CD14-positive monocyte (primary cell): ENCODE measurements around the gene GMEB2. TPM values are rescaled to one million over a fixed set of nuclear protein-coding genes. Genes with fewer than 3 reads are reported as not detected.

Experiments used
- DNase-seq, 3 donors: peaks; one replicate each; pipeline ENCODE4 v3.0.0-alpha.2; 2011 to 2022
- H2AFZ ChIP-seq: 2 replicates; pipeline ENCODE4 v1.6.0; 2012; ENCODE audit warnings: mild to moderate bottlenecking, low read depth, low read length, inconsistent platforms; ENCODE audit not compliant: insufficient read depth, poor library complexity, severe bottlenecking
- H3K27ac ChIP-seq, 2 donors: 1 replicate in 1 of 2; 2 replicates in 1 of 2; pipeline ENCODE4 v1.5.1; 2012 to 2013; ENCODE audit warnings: low read length in 2 of 2, control low read depth in 1 of 2, inconsistent platforms in 1 of 2, low read depth in 1 of 2, mild to moderate bottlenecking in 1 of 2
- H3K27me3 ChIP-seq, 2 donors: one replicate each; pipeline versions ENCODE4 v1.6.0 to v1.6.1; 2011 to 2013; ENCODE audit warnings: low read length in 2 of 2; ENCODE audit not compliant: control insufficient read depth in 2 of 2, insufficient read depth in 2 of 2
- H3K36me3 ChIP-seq, 2 donors: replicated peaks in 1 of 2; 1 replicate in 1 of 2; 2 replicates in 1 of 2; pipeline versions ENCODE4 v1.5.1 to v1.6.1; 2012 to 2013; ENCODE audit warnings: low read length in 2 of 2, control low read depth in 1 of 2, inconsistent platforms in 1 of 2, mild to moderate bottlenecking in 1 of 2; ENCODE audit not compliant: insufficient read depth in 2 of 2, control insufficient read depth in 1 of 2
- H3K4me1 ChIP-seq, 2 donors: 1 replicate in 1 of 2; 2 replicates in 1 of 2; pipeline versions ENCODE4 v1.5.1 to v1.6.1; 2012 to 2013; ENCODE audit warnings: low read length in 2 of 2, control low read depth in 1 of 2, inconsistent platforms in 1 of 2, mild to moderate bottlenecking in 1 of 2, moderate library complexity in 1 of 2; ENCODE audit not compliant: insufficient read depth in 2 of 2, control insufficient read depth in 1 of 2
- H3K4me2 ChIP-seq: replicated peaks from 2 replicates; pipeline ENCODE3; 2012; ENCODE audit warnings: low read length, moderate library complexity, mild to moderate bottlenecking; ENCODE audit not compliant: poor library complexity, severe bottlenecking; ENCODE audit errors: extremely low read depth
- H3K4me3 ChIP-seq, 3 experiments: fragments of 200-600 bp in 1 of 3; sonication (generic) in 1 of 3; replicated peaks in 1 of 3; 1 replicate in 2 of 3; 2 replicates in 1 of 3; pipeline ENCODE4 v1.5.1; 2011 to 2013; ENCODE audit warnings: low read length in 3 of 3, mild to moderate bottlenecking in 3 of 3, control low read depth in 2 of 3, low read depth in 2 of 3, inconsistent platforms in 1 of 3, moderate library complexity in 1 of 3
- H3K79me2 ChIP-seq: 2 replicates; pipeline ENCODE4 v1.6.0; 2012; ENCODE audit warnings: mild to moderate bottlenecking, control low read depth, inconsistent platforms, low read length, moderate library complexity; ENCODE audit not compliant: insufficient read depth
- H3K9ac ChIP-seq: 2 replicates; pipeline ENCODE4 v1.6.0; 2017; ENCODE audit warnings: low read length, mild to moderate bottlenecking; ENCODE audit not compliant: insufficient read depth, poor library complexity, severe bottlenecking
- H3K9me3 ChIP-seq, 2 donors: replicated peaks in 1 of 2; 1 replicate in 1 of 2; 2 replicates in 1 of 2; pipeline versions ENCODE4 v1.5.1 to v1.6.1; 2012 to 2013; ENCODE audit warnings: low read length in 2 of 2, control low read depth in 1 of 2; ENCODE audit not compliant: control insufficient read depth in 1 of 2, insufficient read depth in 1 of 2
- H4K20me1 ChIP-seq: 2 replicates; pipeline ENCODE4 v1.6.0; 2012; ENCODE audit warnings: mild to moderate bottlenecking, low read length, control low read depth, moderate library complexity; ENCODE audit not compliant: insufficient read depth
- H3K27ac Mint-ChIP-seq, 7 donors: one replicate each; pipeline ENCODE4 v1.8.0; 2020; ENCODE audit warnings: mild to moderate bottlenecking in 7 of 7, mixed read lengths in 7 of 7, moderate library complexity in 6 of 7, inconsistent platforms in 2 of 7
- H3K27me3 Mint-ChIP-seq, 3 donors: one replicate each; pipeline ENCODE4 v1.8.0; 2021 to 2022; ENCODE audit warnings: low read depth in 3 of 3, mild to moderate bottlenecking in 3 of 3, mixed read lengths in 3 of 3, moderate library complexity in 3 of 3, inconsistent platforms in 1 of 3
- H3K36me3 Mint-ChIP-seq, 2 donors: one replicate each; pipeline ENCODE4 v1.8.0; 2020; ENCODE audit warnings: mixed read lengths in 2 of 2, inconsistent platforms in 1 of 2, mild to moderate bottlenecking in 1 of 2
- H3K4me1 Mint-ChIP-seq: one replicate; pipeline ENCODE4 v1.8.0; 2020; ENCODE audit warnings: mild to moderate bottlenecking, mixed read lengths
- H3K4me3 Mint-ChIP-seq, 2 donors: one replicate each; pipeline ENCODE4 v1.8.0; 2020; ENCODE audit warnings: mild to moderate bottlenecking in 2 of 2, mixed read lengths in 2 of 2, moderate library complexity in 1 of 2
- H3K9me3 Mint-ChIP-seq, 7 donors: one replicate each; pipeline ENCODE4 v1.8.0; 2020 to 2022; ENCODE audit warnings: mixed read lengths in 7 of 7, mild to moderate bottlenecking in 6 of 7, moderate library complexity in 6 of 7, inconsistent platforms in 2 of 7
- WGBS: methylation state at CpG from one replicate; pipeline ENCODE4 v1.1.5; 2013; ENCODE audit warnings: missing lambda C conversion rate; ENCODE audit not compliant: insufficient coverage; 5-methylcytosine and 5-hydroxymethylcytosine counted together
- intact Hi-C, 2 donors: fragments of 100-400 bp; cut with micrococcal nuclease; formaldehyde crosslinking; loops; one replicate each; pipeline versions ENCODE4 v1.15.0 to v1.15.1; 2023
- polyA plus RNA-seq, 3 donors: library from polyadenylated mRNA; depleted of rRNA in 1 of 3; unstranded in 2 of 3; stranded (reverse) in 1 of 3; fragments of 300-500 nt in 2 of 3; fragments of >200 nt in 1 of 3; fragmentation: Illumina TruSeq in 2 of 3; gene quantifications; 1 replicate in 2 of 3; 2 replicates in 1 of 3; pipeline ENCODE4 v1.2.3, GENCODE V29; 2012 to 2021
- TF ChIP-seq, protein P1 (sequence below): fragments of 200-600 bp; IDR thresholded peaks from one replicate; pipeline ENCODE4 v1.8.0; 2022; ENCODE audit warnings: antibody characterized with exemption, mild to moderate bottlenecking

Gene GMEB2
- polyA plus RNA-seq, 3 donors, result 2.7 to 11.7 (median 3.8) TPM

DNA sequence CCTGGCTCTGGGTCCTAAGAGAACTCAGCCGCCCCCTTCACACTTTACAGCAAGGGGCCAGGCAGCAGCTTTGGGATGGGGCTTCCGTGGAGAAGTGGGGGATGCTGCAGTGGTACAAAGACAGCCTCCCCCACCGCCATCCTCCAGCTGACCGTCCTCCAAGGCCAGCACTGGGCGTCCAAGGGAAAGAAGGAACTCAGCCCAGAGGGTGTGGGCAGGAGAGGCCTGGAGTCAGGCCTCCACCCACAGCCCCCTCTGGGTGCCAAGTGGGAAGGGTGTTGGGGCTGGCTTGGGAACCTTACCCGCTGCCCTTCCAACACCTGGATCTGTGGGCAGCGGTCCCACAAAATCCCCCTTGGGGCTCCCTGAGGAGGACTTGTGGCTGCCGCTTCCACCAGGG lies 13.2 kb upstream of the GMEB2 start:
- peak overlapping the region; percentile 43 for H3K9ac ChIP-seq
- peak overlapping the region; percentile 71 for H3K4me2 ChIP-seq
- H3K27me3 ChIP-seq, result no peaks in the 10 kb centered on the region
- no peaks in the 10 kb centered on the region for H3K9me3 Mint-ChIP-seq
- intact Hi-C loops, result loop anchor here (5.0 kb wide), 4 partner anchors 73 to 302 kb away; partner anchors contain the start of genes LIME1 (in 1 of the 2), PTK6 (in 1 of the 2) and SLC2A4RG (in 1 of the 2)
- TF ChIP-seq, protein P1, sequence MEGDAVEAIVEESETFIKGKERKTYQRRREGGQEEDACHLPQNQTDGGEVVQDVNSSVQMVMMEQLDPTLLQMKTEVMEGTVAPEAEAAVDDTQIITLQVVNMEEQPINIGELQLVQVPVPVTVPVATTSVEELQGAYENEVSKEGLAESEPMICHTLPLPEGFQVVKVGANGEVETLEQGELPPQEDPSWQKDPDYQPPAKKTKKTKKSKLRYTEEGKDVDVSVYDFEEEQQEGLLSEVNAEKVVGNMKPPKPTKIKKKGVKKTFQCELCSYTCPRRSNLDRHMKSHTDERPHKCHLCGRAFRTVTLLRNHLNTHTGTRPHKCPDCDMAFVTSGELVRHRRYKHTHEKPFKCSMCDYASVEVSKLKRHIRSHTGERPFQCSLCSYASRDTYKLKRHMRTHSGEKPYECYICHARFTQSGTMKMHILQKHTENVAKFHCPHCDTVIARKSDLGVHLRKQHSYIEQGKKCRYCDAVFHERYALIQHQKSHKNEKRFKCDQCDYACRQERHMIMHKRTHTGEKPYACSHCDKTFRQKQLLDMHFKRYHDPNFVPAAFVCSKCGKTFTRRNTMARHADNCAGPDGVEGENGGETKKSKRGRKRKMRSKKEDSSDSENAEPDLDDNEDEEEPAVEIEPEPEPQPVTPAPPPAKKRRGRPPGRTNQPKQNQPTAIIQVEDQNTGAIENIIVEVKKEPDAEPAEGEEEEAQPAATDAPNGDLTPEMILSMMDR, result no peak
- H3K4me1 Mint-ChIP-seq, result peaks cover 44% of the 10 kb centered on the region
- H3K9me3 ChIP-seq, result no peaks in the 10 kb centered on the region
- H3K27ac ChIP-seq, result peak overlapping the region; percentile 44 to 68
- peak overlapping the region; percentile 38 to 93 (median 42) for H3K4me3 ChIP-seq
- H2AFZ ChIP-seq, result peak overlapping the region; percentile 53
- no peaks in the 10 kb centered on the region for H3K36me3 ChIP-seq
- 100% methylated on average over 1 of the region's 8 CpGs for WGBS
- no peak for DNase-seq
- peaks cover 5 to 15% (median 5%) of the 10 kb centered on the region in 3 donors for H3K27me3 Mint-ChIP-seq
- H4K20me1 ChIP-seq, result no peaks in the 10 kb centered on the region
- peaks cover 3 to 5% of the 10 kb centered on the region in 2 donors for H3K36me3 Mint-ChIP-seq
- peaks cover 52 to 58% of the 10 kb centered on the region in 2 donors for H3K4me1 ChIP-seq
- H3K79me2 ChIP-seq, result peaks cover 13% of the 10 kb centered on the region
- H3K4me3 Mint-ChIP-seq, result peak overlapping the region; percentile 76 to 84
- peak overlapping the region; percentile 7 to 89 (median 74) for H3K27ac Mint-ChIP-seq

DNA sequence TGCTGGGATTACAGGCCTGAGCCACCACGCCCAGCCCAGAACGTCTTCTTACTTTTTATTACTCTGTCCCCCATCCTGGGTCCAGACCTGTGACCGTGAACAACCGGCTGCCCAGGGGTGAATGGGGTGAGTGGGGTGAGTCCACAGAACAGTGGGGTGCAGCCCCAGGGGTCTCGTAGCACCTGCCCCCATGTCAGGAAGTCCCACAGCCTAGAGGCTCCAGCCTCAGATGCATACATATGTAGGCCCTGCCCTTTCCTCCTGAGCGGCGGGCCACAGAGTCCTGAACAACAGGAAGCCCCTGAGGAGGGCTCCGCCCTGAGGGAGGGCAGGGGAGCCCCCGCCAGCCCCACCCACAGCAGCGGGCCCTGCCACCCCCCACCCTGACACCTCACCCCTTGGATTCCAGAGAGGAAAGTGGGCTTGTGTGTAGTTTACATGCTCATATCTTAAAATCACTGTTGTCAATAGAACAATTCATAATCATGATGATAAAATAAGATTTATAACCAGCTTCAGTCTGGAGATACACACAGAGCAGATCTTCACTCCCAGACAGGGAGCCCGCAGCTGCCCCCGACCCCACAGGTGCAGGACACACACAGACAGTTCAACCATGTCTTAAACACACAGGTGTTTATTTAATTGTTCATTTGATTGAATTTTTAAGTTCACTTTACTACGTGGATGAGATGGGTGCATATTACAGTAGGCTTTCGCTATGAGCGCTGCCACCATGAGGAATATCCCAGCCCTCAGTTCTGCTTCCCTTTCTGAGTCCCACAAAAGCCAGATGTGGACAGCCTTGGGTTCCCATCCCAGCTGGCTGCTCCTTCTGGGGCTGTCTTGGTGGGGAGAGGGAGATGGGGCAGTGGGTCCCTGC lies 12.4 kb upstream of the GMEB2 start:
- Histone ChIP-seq H2AFZ (peak overlapping the region; percentile 53), H3K4me3 (peak overlapping the region; percentile 38 to 93 (median 42))
- intact Hi-C loops, result loop anchor here in 1 of 2 donors (1.0 kb wide), 1 partner anchor 11 kb away; no protein-coding TSS in a partner anchor

More for the DNA sequence above, 12.4 kb upstream of the GMEB2 start:
- Histone ChIP-seq H3K79me2 (peaks cover 13% of the 10 kb centered on the region), H3K27me3 (no peaks in the 10 kb centered on the region), H3K36me3 (no peaks in the 10 kb centered on the region), H3K4me2 (peak overlapping the region; percentile 71), H4K20me1 (no peaks in the 10 kb centered on the region), H3K4me1 (peaks cover 59 to 65% of the 10 kb centered on the region in 2 donors), H3K9me3 (no peaks in the 10 kb centered on the region), H3K27ac (peak overlapping the region; percentile 53 to 68), H3K9ac (peak overlapping the region; percentile 43)
- WGBS, result 40% methylated on average over 3 of the region's 15 CpGs
- H3K27me3 Mint-ChIP-seq, result peaks cover 5 to 14% (median 5%) of the 10 kb centered on the region in 3 donors
- DNase-seq, result no peak
- peaks cover 3 to 5% of the 10 kb centered on the region in 2 donors for H3K36me3 Mint-ChIP-seq
- H3K9me3 Mint-ChIP-seq, result no peaks in the 10 kb centered on the region
- peaks cover 52% of the 10 kb centered on the region for H3K4me1 Mint-ChIP-seq
- peak overlapping the region; percentile 76 to 84 for H3K4me3 Mint-ChIP-seq
- TF ChIP-seq, protein P1, result no peak
- H3K27ac Mint-ChIP-seq, result peak overlapping the region; percentile 73 to 89 (median 80)
